HG02763 (cell line): ENCODE results near the gene MAB21L2.

Experiments
- ATAC-seq: cut with Tn5 transposase; IDR thresholded peaks from one replicate; pipeline ENCODE4 v1.9.1; 2021; ENCODE audit warnings: mild to moderate bottlenecking, moderate library complexity; ENCODE audit not compliant: unreplicated experiment

Gene MAB21L2

GRCh38 chr4:150599547-150599946 is 17.6 kb downstream of the MAB21L2 start:
- ATAC-seq, result no peak

- no peak for ATAC-seq
These were observed 19.0 kb downstream of the MAB21L2 start for GRCh38 chr4:150600812-150601445.

DNA sequence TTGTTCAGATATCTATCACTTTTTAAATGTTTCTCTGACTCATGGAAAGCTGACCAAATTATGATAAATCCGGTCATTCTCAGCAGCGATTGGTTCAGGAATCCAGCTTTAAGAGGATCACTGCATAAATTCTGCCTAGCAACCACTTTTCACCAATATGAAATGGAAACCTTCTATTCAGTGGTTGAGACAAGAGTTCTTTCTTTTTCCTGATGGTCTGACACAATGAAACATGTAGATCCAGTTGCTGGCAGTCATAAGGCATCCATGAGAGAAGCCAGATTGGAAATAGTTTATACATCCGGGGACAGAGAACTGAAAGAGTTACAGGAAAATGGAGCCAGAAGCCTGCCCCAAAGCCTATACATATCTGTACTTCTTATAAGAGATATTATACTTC is 27.2 kb downstream of the MAB21L2 start:
- no peak for ATAC-seq

- no peak for ATAC-seq
These were observed 37.1 kb downstream of the MAB21L2 start for GRCh38 chr4:150619042-150619441.

GRCh38 chr4:150624055-150624454 is 42.1 kb downstream of the MAB21L2 start:
- ATAC-seq, result no peak

DNA sequence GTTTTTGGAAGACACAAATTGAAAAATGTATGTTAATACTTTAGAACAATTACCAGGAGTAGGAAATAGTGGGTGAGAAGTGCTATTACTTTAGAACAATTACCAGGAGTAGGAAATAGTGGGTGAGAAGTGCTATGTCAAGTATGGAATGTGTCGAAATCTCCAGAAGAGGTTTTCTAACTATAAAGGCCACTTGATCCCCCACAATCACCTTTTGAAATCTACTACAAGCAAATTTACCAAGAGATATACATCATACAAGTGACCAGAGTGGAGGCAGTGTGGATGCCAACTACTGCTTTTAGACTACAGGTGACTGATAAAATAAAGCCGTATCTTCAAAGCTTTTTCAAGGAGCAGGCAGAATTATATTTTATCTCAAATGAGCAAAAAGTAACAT is 43.1 kb downstream of the MAB21L2 start:
- no peak for ATAC-seq

GRCh38 chr4:150628073-150628472 is 46.1 kb downstream of the MAB21L2 start:
- ATAC-seq, result no peak

DNA sequence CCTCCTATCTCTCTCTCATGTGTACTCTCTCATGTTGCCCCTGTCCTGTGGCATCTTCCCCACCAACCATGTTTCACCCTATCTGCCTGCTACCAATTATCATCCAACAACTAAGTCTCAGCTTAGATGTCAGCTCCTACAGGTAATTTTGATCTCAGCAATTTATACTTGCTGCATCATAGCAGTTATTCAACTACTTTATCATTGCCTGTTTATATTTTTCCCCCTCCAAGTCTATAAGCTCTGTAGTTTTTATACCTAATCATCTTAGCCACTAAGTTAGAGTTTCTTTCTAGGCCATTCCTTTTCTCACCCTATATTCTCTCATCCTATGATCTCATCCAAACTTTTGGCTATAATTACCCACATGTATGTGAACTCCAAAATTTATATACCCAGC is 50.7 kb downstream of the MAB21L2 start:
- ATAC-seq, result no peak
